CD4-positive, alpha-beta T cell treated with Interleukin-4 for 1 hour (primary cell): ENCODE data around the gene GRIP1.

Experiments used
- DNase-seq, 2 donors: peaks; one replicate each; pipeline ENCODE4 v3.0.0-alpha.2; 2020 to 2022

The GRIP1 gene

GRCh38 chr12:66678338-66679275, at the start of gene GRIP1:
Gene GRIP1, minus strand, starts transcription at chr12:66679076. Its CDS starts 172 bp downstream, at chr12:66678904.
- DNase-seq: no peak

DNA sequence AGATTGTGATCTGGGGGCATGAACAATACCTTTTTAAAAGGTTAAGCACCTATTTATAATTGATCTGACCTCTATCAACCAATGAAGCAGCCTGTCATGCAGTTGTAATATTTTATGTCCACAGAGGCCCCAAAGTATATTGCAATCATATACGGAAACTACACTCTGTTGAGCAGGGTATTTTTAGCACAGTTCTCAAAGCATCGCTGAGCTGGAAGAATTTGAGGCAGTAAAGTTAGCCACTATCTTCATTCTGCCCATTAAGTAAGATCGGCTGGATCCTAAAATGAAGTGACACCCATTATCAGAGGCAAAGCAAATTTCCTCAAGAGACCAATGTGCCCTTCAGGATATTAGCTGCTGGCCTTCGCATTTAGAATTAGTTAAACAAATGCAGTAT, 47.7 kb upstream of the GRIP1 start:
- no peak for DNase-seq

- DNase-seq: no peak
Measured at GRCh38 chr12:66725031-66725430, 46.2 kb upstream of the GRIP1 start.

GRCh38 chr12:66724616-66725015, 45.7 kb upstream of the GRIP1 start:
- DNase-seq: no peak

GRCh38 chr12:66724026-66724425, 45.1 kb upstream of the GRIP1 start:
- no peak for DNase-seq

DNA sequence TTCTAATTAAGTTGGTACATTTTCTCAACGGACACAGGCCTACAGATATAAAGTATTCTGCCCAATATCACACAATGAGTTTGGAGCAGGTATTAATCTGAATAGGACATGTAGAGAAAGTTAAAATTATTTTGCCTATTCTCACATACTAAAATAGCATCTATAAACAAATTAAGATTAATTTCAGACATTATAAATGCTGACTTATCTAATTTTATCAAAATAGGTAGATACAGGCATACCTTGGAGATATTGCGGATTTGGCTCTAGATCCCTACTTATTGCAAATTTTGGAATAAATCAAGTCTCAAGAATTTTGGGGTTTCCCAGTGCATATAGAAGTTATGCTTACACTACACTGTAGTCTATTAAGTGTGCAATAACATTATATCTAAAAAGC, 41.0 kb upstream of the GRIP1 start:
- no peak for DNase-seq

GRCh38 chr12:66717036-66717673, 38.3 kb upstream of the GRIP1 start:
- no peak for DNase-seq

GRCh38 chr12:66716522-66716921, 37.6 kb upstream of the GRIP1 start:
- no peak for DNase-seq

GRCh38 chr12:66714709-66715108, 35.8 kb upstream of the GRIP1 start:
- DNase-seq: no peak

DNA sequence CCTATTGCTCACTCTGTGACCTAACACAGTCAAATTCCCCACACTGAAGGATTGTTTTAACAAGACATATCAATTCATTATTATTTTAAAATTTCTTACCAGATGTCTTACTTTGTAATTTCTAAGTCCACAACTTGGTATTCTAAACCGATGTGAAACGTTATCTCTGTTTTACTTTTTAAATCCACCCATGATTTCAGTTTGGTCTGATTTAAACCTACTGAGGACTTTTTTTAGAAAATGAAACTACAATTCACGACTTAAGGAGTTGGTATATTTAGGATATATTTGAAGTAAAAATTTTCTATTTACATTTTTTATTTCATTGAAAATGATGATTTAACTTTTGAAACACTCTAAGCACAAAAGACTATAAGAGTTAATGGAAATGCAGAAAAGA, 35.1 kb upstream of the GRIP1 start:
- DNase-seq: no peak

DNA sequence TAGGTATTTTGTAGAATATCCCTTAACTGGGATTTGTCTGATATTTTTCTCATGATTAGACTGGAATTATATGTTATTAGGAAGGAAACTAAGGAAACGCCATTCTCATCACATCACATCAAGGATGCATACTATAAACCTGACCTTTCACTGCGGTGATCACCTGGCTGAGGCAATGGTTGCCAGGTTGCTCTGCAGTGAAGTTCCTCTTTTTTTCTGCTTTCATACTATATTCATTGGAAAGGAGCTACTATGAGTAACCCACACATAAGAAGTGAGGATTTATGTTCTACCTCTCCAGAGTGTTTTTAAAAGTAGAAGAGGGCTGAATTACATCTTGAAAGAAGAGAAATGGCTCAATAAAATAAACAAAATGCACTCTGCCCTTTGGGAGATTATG, 31.0 kb upstream of the GRIP1 start:
- DNase-seq: no peak

GRCh38 chr12:66709457-66709773, 30.5 kb upstream of the GRIP1 start:
- DNase-seq: no peak

DNA sequence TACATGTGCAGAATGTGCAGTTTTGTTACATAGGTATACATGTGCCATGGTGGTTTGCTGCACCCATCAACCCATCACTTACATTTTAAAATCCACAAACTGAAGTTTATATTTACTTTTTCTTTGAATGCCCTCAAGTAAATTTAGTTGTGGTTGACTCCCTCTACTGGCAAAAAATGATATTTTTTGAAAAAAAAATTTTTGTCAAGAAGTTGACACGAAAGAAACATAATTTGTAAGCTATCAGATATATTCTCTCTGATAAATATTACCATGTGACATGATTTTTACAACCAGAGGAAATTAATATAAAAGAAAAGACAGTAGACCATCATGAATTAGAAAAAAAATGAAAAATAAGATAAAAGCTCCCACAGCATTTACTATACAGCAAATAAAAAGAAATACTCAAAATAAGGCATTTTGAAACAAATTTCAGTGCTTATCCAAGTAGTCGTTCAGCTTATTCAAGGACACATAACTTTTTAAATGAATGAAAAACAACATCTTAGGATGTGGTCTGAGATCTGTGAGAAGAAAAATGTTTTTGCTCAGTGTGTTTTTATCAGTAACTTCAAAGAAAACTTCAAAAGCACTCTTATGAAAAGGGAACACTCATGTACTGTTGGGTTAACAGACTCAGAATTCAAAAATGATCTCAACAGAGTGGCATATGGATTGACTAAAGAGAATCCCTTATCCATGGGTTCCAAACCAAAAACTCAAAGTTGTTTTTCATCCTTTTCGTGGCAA, 30.0 kb upstream of the GRIP1 start:
- peak in 1 of 2 donors; percentile 36 for DNase-seq

GRCh38 chr12:66707002-66707697, 28.3 kb upstream of the GRIP1 start:
- DNase-seq: no peak

GRCh38 chr12:66699738-66700482, 21.0 kb upstream of the GRIP1 start:
- no peak for DNase-seq

DNA sequence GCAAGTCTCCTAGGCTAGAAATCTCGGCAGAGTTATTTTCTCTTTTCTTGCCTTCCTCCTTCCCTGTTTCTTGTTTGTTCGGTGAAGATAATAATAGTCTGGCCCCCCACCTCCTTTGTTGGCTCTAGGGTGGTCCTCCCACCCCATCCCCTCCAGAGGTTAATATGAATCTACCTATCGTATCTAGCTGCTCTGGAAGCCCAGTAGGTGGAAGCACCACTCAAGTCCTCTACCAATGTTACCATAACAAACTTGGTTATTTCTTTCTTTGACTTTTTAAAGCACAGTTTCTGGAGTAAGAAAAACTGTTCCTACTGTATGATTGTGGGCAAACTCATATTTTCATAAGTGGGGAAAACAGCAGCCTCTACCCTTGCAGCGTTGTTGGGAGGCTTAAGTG, 19.7 kb upstream of the GRIP1 start:
- DNase-seq: no peak

- no peak for DNase-seq
Measured at GRCh38 chr12:66697404-66697803, 18.5 kb upstream of the GRIP1 start.

GRCh38 chr12:66694666-66695613, 16.1 kb upstream of the GRIP1 start:
- DNase-seq: no peak

- peak; percentile 19 to 59 for DNase-seq
Measured at GRCh38 chr12:66693901-66694513, 15.1 kb upstream of the GRIP1 start.

DNA sequence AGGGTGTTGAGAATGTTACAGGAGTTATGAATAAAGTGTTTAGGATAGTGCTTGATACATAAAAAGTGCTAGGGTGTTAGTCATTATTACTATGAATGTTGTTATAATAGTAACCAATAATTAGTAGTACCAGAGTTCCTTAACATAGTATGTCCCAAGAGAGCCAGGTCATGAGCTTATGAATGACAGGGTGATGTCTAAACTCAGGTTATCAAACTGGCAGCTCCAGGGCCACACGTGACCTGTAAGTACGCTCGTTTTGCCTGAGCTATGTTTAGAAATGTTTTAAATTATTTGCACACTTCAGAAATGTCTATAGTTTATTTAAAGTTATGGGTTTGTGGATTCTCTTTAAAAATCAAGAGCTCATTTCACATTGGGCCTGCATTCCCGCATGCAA, 14.1 kb upstream of the GRIP1 start:
- no peak for DNase-seq

DNA sequence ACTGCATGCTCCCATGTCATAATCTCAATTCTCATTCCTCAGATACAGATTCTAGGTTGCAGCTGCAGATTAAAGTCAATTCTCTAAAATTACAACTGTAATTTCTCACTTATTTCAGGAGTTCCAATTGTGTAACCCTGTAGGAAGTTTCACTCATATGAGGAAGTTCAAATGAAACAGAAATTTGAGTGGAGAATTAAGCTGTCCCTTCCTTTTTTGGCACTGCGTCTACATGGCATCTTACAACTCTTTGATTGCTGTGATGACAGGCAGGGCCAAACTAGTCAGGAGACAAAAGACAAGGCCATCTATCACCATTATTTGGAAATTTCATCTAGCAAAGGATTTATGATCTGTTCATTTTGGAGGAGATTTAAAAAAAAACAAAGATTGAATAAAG, 13.3 kb upstream of the GRIP1 start:
- DNase-seq: no peak
